ENCODE measurements around the gene PLA2G4D.
"Not testable (repeated sequence)": the region's sequence is repeated elsewhere in the genome, so short reads cannot be mapped to it uniquely, and the experiment has no call there.

Gene PLA2G4D

DNA sequence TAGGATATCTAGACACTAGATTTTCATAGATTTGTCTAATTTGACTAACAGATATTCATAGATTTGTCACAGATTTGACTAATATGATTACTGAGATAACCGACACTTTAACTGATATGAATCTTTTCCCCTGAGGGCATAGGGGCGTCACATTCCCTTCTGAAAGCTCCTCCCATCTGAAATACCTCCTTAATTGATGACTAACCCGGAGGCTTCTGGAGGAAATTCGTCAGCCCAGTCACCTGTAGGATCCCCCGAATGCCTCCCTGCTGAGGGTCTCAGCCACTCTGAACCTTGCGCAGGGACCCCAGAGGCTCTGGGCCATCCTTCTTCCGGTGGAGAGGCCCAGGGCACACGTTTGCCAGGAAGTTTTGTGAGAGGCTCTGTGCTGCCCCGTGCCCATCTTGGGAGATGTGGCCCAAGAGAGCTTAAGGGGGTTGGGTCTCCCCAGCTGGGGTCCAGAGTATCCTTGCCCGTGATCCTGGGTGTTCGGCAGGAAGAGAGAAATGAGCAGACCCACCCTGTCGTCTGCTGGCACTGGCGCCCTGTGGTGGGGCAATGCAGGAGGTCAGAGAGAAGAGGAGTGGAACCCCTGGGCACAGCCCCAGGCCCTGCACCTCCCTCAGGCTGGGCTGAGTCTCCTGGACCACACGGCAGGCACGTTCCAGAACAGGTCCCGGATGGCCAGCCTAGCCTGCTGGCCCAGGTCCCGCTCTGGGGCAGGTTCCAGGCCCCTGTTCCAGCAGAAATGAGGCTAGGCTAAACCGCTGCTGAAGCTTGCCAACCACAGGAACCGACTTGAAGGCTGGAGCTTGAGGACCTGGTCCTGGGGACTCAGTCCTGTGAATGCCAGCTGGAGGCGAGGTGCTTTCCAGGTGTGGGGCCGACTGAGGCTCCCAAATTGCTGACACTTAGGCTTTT is 1.7 kb downstream of the PLA2G4D start:
- Histone ChIP-seq H3K4me3 (ENCODE audit: low read depth in 1 of 5, low read length in 5 of 5) (no peak overlapping the region), H3K36me3 (ENCODE audit: control insufficient read depth in 5 of 5, insufficient read depth in 5 of 5, low read length in 5 of 5) (no peaks in the 10 kb centered on the region), H3K9ac (ENCODE audit: low read length in 5 of 5) (no peak overlapping the region), H3K9me3 (ENCODE audit: control insufficient read depth in 5 of 5, low read length in 5 of 5) (no peaks in the 10 kb centered on the region), H3K27me3 (ENCODE audit: control insufficient read depth in 5 of 5, insufficient read depth in 4 of 5, low read length in 5 of 5) (peaks cover 9 to 17% (median 11%) of the 10 kb centered on the region in 5 donors), H3K4me1 (ENCODE audit: control insufficient read depth in 5 of 5, insufficient read depth in 5 of 5, low read length in 5 of 5) (peaks cover 0 to 14% (median 10%) of the 10 kb centered on the region in 5 donors), H3K27ac (ENCODE audit: low read depth, low read length) (no peak overlapping the region)

DNA sequence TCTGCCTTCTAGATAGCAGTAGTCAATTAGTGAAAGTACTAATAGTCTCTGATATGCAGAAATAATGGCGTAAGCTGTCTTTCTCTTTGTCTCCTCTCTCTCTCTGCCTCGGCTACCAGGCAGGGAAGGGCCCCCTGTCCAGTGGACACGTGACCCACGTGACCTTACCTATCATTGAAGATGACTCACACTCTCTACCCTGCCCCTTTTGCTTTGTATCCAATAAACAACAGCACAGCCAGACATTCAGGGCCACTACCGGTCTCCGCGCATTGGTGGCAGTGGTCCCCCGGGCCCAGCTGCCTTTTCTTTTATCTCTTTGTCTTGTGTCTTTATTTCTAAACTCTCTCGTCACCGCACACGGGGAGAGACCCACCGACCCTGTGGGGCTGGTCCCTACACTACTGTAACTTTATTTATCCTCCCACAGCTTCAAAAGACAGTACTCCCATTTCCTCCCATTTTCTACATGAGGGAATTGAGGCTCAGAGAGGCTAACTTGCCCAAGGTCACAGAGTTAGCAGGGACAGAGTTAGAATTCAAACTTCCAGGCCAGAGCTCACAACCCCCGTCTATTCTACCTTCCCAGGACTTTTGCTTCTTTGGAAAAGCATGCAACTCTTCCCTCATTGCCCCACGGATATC is 2.5 kb downstream of the PLA2G4D start:
- peaks cover 9 to 21% (median 11%) of the 10 kb centered on the region in 5 donors for H3K27me3 ChIP-seq (ENCODE audit: control insufficient read depth in 5 of 5, insufficient read depth in 4 of 5, low read length in 5 of 5)
- H3K4me1 ChIP-seq (ENCODE audit: control insufficient read depth in 5 of 5, insufficient read depth in 5 of 5, low read length in 5 of 5) = peaks cover 0 to 14% (median 10%) of the 10 kb centered on the region in 5 donors
- H3K9me3 ChIP-seq (ENCODE audit: control insufficient read depth in 5 of 5, low read length in 5 of 5); H3K27ac ChIP-seq (ENCODE audit: low read depth, low read length); H3K36me3 ChIP-seq (ENCODE audit: control insufficient read depth in 5 of 5, insufficient read depth in 5 of 5, low read length in 5 of 5); H3K9ac ChIP-seq (ENCODE audit: low read length in 5 of 5); H3K4me3 ChIP-seq (ENCODE audit: low read depth in 1 of 5, low read length in 5 of 5): not testable (repeated sequence)

DNA sequence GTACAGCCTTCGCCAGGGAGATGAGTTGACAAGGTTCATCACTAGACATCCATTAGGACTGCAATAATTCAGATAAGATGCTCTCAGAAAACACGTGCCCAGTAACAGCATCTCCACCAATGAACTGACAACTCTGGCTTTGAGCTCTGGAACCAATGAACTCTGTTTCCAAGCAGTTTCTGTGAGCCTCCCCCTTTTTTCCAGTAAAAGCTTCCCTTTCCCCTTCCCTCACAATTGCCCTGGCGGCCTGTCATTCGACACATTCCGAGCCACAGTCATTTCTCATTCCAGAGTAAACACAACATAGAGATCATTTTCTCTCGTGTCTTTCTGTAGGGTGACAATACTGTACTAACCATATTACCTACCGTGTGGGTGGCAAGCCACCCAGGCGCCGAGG is 3.6 kb downstream of the PLA2G4D start:
- Histone ChIP-seq H3K27ac (ENCODE audit: low read depth, low read length) (no peak overlapping the region), H3K9me3 (ENCODE audit: control insufficient read depth in 5 of 5, low read length in 5 of 5) (no peaks in the 10 kb centered on the region), H3K9ac (ENCODE audit: low read length in 5 of 5) (no peak overlapping the region), H3K36me3 (ENCODE audit: control insufficient read depth in 5 of 5, insufficient read depth in 5 of 5, low read length in 5 of 5) (no peaks in the 10 kb centered on the region), H3K4me3 (ENCODE audit: low read depth in 1 of 5, low read length in 5 of 5) (no peak overlapping the region), H3K27me3 (ENCODE audit: control insufficient read depth in 5 of 5, insufficient read depth in 4 of 5, low read length in 5 of 5) (peaks cover 6 to 21% (median 11%) of the 10 kb centered on the region in 5 donors), H3K4me1 (ENCODE audit: control insufficient read depth in 5 of 5, insufficient read depth in 5 of 5, low read length in 5 of 5) (peaks cover 0 to 14% (median 10%) of the 10 kb centered on the region in 5 donors)

DNA sequence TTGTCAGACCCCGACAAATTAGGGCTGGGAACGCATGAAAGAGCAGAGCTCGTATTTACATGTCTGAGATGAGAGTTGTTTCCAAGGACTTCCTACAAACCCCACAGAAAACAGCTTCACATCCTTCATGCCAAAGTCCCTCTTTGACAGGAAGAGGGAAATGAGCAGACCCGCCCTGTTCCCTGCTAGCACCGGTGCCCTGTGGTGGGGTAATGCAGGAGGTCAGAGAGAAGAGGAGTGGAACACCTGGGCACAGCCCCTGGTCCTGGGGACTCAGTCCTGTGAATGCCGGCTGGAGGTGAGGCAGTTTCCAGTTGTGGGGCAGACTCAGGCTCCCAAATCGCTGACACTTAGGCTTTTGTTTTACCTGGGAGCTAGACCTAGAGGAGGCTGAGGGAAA is 4.0 kb downstream of the PLA2G4D start:
- Histone ChIP-seq H3K9me3 (ENCODE audit: control insufficient read depth in 5 of 5, low read length in 5 of 5) (no peaks in the 10 kb centered on the region), H3K27ac (ENCODE audit: low read depth, low read length) (no peak overlapping the region), H3K9ac (ENCODE audit: low read length in 5 of 5) (no peak overlapping the region), H3K4me3 (ENCODE audit: low read depth in 1 of 5, low read length in 5 of 5) (no peak overlapping the region), H3K4me1 (ENCODE audit: control insufficient read depth in 5 of 5, insufficient read depth in 5 of 5, low read length in 5 of 5) (peaks cover 0 to 14% (median 10%) of the 10 kb centered on the region in 5 donors), H3K27me3 (ENCODE audit: control insufficient read depth in 5 of 5, insufficient read depth in 4 of 5, low read length in 5 of 5) (peaks cover 6 to 21% (median 11%) of the 10 kb centered on the region in 5 donors), H3K36me3 (ENCODE audit: control insufficient read depth in 5 of 5, insufficient read depth in 5 of 5, low read length in 5 of 5) (no peaks in the 10 kb centered on the region)

DNA sequence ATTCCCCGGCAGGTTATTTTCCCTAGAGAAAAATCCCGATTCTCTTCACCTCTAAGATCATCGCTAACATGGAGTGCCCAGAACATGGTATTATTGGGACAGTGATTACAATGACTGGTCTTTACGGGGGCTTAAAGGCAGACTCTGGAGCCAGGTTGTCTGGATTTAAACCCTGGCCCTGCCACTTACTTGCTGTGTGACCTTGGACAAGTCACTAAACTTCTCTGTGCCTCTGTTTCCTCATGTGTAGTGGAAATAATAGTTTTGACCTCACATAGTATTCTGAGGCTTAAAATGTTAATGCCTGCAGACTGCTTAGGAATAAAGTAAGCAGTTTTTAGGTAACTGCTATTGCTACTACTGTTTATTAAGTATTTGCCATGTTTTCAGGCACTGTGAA is 4.4 kb downstream of the PLA2G4D start:
- peaks cover 6 to 22% (median 11%) of the 10 kb centered on the region in 5 donors for H3K27me3 ChIP-seq (ENCODE audit: control insufficient read depth in 5 of 5, insufficient read depth in 4 of 5, low read length in 5 of 5)
- no peak overlapping the region for H3K9ac ChIP-seq (ENCODE audit: low read length in 5 of 5)
- H3K4me3 ChIP-seq (ENCODE audit: low read depth in 1 of 5, low read length in 5 of 5) = no peak overlapping the region
- peaks cover 0 to 14% (median 10%) of the 10 kb centered on the region in 5 donors for H3K4me1 ChIP-seq (ENCODE audit: control insufficient read depth in 5 of 5, insufficient read depth in 5 of 5, low read length in 5 of 5)
- no peaks in the 10 kb centered on the region for H3K9me3 ChIP-seq (ENCODE audit: control insufficient read depth in 5 of 5, low read length in 5 of 5)
- no peaks in the 10 kb centered on the region for H3K36me3 ChIP-seq (ENCODE audit: control insufficient read depth in 5 of 5, insufficient read depth in 5 of 5, low read length in 5 of 5)
- H3K27ac ChIP-seq (ENCODE audit: low read depth, low read length) = no peak overlapping the region

DNA sequence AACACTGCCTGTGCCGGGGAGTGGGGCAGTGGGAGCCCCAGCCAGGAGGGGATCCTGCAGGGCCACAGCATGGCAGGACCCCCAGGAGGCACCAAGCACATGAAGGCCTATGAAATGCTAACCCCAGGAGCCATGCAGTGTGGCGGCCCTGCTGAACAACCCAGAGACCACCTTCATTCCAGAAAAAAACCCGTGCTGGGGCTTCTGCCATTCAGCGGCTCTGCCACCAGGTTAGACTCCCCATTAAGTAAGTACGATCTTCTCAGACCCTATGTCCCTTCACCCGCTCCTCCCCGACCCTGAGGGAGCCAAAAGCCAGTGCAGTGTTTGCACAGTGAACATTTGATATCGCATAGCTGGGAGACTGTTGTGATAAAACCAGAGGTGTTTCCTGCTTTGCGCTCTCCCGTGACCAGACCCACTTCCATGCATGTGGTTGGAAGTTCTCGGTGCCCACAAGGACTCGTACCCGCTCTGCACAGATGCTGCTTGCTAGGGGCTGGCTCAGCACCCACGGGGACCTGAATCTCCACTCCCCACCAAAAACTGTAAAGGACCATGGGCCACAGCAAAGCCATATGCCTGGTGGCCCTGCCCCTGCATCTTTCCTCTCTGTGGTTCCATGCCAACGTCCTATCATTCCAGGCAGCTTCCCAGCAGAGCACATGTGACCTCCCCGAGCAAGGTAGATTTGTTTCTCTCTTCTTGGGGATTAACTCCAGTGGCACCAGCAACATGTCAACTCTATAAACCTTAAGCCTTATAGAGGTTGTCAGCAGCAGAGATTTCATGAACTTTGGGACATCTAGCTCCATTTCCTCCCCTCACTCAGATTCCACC is 5.3 kb downstream of the PLA2G4D start:
- Histone ChIP-seq H3K27me3 (ENCODE audit: control insufficient read depth in 5 of 5, insufficient read depth in 4 of 5, low read length in 5 of 5) (peaks cover 6 to 21% (median 14%) of the 10 kb centered on the region in 5 donors), H3K9ac (ENCODE audit: low read length in 5 of 5) (no peak overlapping the region), H3K4me1 (ENCODE audit: control insufficient read depth in 5 of 5, insufficient read depth in 5 of 5, low read length in 5 of 5) (peaks cover 0 to 17% (median 11%) of the 10 kb centered on the region in 5 donors), H3K27ac (ENCODE audit: low read depth, low read length) (no peak overlapping the region), H3K4me3 (ENCODE audit: low read depth in 1 of 5, low read length in 5 of 5) (no peak overlapping the region), H3K36me3 (ENCODE audit: control insufficient read depth in 5 of 5, insufficient read depth in 5 of 5, low read length in 5 of 5) (no peaks in the 10 kb centered on the region), H3K9me3 (ENCODE audit: control insufficient read depth in 5 of 5, low read length in 5 of 5) (no peaks in the 10 kb centered on the region)

DNA sequence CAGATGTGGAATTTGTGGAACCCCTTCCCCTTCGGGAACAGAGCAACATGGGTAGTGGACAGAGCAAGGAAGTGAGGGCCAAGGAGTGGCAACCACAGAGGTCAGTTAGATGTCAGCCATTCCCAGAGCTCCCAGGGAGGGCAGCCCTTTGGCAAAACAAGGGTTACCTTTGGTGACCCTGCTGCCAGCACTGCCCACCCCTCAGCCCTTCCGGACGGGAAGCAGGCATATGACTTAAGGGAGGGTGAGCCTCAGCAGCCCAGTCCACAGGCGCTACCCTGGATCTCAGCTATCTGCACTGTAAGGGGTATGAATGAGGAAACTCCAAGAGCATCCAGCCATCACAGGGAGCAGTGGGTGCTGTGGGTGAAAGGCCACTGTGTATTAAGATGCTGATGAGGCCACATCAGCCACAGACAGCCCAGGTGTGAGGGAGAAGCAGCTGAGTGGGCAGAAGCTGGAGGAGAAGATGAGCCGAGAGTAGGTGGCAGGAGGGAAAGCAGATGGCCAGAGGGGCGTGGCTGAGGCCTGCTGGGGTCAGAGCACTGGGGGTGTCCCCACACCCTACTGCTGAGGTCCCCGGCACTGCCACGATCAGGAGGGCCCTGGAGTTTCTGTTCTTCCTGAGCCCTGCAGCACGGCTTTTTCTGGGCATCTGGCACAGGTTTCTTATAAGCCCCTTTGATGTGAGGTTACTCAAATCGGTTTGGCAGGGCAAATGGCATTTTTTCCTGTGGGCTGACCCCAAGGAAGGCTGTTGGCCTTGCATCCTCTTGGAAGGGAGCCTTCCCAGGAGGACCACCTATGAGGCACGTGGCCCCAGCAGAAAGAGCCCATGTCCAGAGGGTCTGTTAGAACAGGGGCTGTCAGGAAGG is 6.2 kb downstream of the PLA2G4D start:
- no peaks in the 10 kb centered on the region for H3K36me3 ChIP-seq (ENCODE audit: control insufficient read depth in 5 of 5, insufficient read depth in 5 of 5, low read length in 5 of 5)
- H3K4me1 ChIP-seq (ENCODE audit: control insufficient read depth in 5 of 5, insufficient read depth in 5 of 5, low read length in 5 of 5) = peaks cover 0 to 15% (median 8%) of the 10 kb centered on the region in 5 donors
- no peak overlapping the region for H3K4me3 ChIP-seq (ENCODE audit: low read depth in 1 of 5, low read length in 5 of 5)
- H3K9ac ChIP-seq (ENCODE audit: low read length in 5 of 5) = no peak overlapping the region
- no peaks in the 10 kb centered on the region for H3K9me3 ChIP-seq (ENCODE audit: control insufficient read depth in 5 of 5, low read length in 5 of 5)
- peaks cover 6 to 20% (median 14%) of the 10 kb centered on the region in 5 donors for H3K27me3 ChIP-seq (ENCODE audit: control insufficient read depth in 5 of 5, insufficient read depth in 4 of 5, low read length in 5 of 5)
- no peak overlapping the region for H3K27ac ChIP-seq (ENCODE audit: low read depth, low read length)

DNA sequence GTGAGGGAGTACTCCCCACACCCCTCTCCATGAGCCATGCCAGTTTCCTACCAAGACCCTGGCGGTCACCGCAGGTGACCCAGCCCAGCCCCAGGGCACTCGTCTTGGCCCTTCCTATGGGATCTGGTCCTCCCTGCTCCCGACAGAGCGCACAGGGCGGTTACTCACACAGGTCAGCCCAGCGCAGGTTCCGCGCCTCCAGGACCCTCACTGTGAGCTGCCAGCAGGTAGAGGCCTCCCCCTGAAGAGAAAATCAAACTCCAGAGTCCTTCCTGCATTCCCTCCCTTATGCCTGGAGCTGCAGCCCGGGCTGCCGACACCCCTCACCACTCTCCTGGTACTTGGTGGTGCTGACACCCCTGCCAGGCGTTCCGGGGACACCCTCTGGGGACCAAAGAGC is 6.9 kb downstream of the PLA2G4D start:
- H3K4me3 ChIP-seq (ENCODE audit: low read depth in 1 of 5, low read length in 5 of 5) = no peak overlapping the region
- no peaks in the 10 kb centered on the region for H3K9me3 ChIP-seq (ENCODE audit: control insufficient read depth in 5 of 5, low read length in 5 of 5)
- H3K27ac ChIP-seq (ENCODE audit: low read depth, low read length) = no peak overlapping the region
- H3K27me3 ChIP-seq (ENCODE audit: control insufficient read depth in 5 of 5, insufficient read depth in 4 of 5, low read length in 5 of 5) = peaks cover 6 to 25% (median 14%) of the 10 kb centered on the region in 5 donors
- H3K36me3 ChIP-seq (ENCODE audit: control insufficient read depth in 5 of 5, insufficient read depth in 5 of 5, low read length in 5 of 5) = no peaks in the 10 kb centered on the region
- H3K4me1 ChIP-seq (ENCODE audit: control insufficient read depth in 5 of 5, insufficient read depth in 5 of 5, low read length in 5 of 5) = peaks cover 0 to 8% (median under 1%) of the 10 kb centered on the region in 5 donors
- no peak overlapping the region for H3K9ac ChIP-seq (ENCODE audit: low read length in 5 of 5)

DNA sequence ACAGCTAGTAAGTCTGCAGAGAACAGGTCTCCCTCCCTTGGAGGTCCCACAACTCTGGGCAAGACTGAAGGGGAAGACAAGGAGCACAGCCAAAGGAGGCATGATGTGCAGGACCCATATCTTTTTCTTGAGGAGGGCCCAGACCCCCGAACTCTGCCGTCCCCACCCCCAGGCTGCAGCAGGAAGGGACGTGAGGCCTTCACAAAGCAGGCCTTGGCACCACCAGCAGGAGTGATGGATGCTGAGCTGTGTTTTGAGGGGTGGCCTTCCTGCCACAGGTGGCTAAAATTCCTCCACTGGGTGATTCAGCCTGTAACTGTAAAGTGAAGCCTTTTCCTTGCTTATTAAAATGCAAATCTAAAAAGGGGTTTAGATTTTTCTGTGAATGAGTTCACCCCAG is 8.6 kb downstream of the PLA2G4D start:
- Histone ChIP-seq H3K27me3 (ENCODE audit: control insufficient read depth in 5 of 5, insufficient read depth in 4 of 5, low read length in 5 of 5) (peaks cover 14 to 30% (median 18%) of the 10 kb centered on the region in 5 donors), H3K9ac (ENCODE audit: low read length in 5 of 5) (no peak overlapping the region), H3K9me3 (ENCODE audit: control insufficient read depth in 5 of 5, low read length in 5 of 5) (no peaks in the 10 kb centered on the region), H3K4me3 (ENCODE audit: low read depth in 1 of 5, low read length in 5 of 5) (no peak overlapping the region), H3K27ac (ENCODE audit: low read depth, low read length) (no peak overlapping the region), H3K36me3 (ENCODE audit: control insufficient read depth in 5 of 5, insufficient read depth in 5 of 5, low read length in 5 of 5) (no peaks in the 10 kb centered on the region), H3K4me1 (ENCODE audit: control insufficient read depth in 5 of 5, insufficient read depth in 5 of 5, low read length in 5 of 5) (peaks cover 0 to 8% (median 0%) of the 10 kb centered on the region in 5 donors)
